SIG-M5 (cell line): ENCODE data around the gene PIBF1.
"Not testable (repeated sequence)": the region's sequence is repeated elsewhere in the genome, so short reads cannot be mapped to it uniquely, and the experiment has no call there.

Source experiments
- DNase-seq: peaks from one replicate; lab custom pipeline; 2025; lab: John Stamatoyannopoulos, UW

PIBF1 gene

DNA sequence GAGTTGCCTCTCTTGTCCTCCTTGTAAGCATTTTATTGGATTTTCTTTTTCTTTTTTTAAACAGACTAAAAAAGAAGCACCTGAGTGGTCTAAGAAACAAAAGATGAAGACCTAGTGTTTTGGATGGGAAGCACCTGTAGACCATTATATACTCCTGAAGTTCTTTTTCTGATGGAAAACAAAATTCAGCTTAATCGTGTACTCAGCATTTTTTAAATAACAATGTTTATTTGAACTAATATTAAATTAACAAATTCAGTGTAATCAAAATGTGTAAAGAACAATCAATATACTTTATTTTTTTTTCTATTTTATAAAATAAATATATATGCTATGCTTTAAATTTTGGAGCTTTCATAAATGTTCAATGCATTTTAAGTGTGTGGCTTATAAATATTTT, 233.9 kb downstream of the PIBF1 start:
- no peak for DNase-seq

DNA sequence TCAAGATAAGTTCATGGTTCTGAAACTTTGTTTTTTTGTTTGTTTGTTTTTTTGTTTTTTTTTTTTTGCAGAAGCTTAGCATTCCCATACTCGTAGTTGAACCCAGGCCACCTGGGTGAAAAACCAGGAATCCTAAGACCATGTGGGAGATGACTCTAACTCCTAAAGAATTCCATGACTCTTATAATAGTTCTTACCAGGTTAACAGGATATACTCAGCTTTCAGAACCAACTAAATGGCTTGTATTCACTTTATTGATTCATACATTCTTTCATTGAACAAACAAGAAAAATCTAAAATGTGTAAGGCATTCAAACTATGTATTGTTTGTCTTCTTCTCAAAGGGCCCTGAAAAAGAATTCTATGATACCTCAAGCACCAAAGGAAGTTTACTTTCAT, 236.4 kb downstream of the PIBF1 start:
- no peak for DNase-seq

GRCh38 chr13:73025217-73026012, 243.5 kb downstream of the PIBF1 start:
- no peak for DNase-seq

GRCh38 chr13:73034901-73035300, 253.0 kb downstream of the PIBF1 start:
- DNase-seq: no peak

DNA sequence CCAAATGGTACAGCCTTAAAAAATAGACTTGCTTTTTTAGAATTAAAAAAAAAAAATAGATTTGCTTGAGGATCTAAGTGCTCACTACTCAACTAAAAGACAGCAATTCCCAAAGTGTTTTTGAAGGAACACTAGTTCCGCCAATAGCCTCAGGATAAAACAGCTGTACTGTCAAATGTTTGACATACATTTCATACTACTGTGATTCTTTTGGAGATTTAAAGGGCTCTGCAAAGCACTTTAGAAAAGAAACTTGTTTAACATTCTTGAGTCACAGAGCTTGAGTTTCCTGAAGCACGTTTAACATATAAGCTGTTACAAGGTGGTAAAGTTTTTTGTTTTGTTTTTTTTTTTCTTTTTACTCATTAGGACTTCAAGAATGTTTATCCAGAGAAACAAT, 253.7 kb downstream of the PIBF1 start:
- DNase-seq: no peak

- no peak for DNase-seq
These were observed 254.6 kb downstream of the PIBF1 start for GRCh38 chr13:73036566-73036965.

GRCh38 chr13:73038064-73038463, 256.1 kb downstream of the PIBF1 start:
- DNase-seq: no peak

DNA sequence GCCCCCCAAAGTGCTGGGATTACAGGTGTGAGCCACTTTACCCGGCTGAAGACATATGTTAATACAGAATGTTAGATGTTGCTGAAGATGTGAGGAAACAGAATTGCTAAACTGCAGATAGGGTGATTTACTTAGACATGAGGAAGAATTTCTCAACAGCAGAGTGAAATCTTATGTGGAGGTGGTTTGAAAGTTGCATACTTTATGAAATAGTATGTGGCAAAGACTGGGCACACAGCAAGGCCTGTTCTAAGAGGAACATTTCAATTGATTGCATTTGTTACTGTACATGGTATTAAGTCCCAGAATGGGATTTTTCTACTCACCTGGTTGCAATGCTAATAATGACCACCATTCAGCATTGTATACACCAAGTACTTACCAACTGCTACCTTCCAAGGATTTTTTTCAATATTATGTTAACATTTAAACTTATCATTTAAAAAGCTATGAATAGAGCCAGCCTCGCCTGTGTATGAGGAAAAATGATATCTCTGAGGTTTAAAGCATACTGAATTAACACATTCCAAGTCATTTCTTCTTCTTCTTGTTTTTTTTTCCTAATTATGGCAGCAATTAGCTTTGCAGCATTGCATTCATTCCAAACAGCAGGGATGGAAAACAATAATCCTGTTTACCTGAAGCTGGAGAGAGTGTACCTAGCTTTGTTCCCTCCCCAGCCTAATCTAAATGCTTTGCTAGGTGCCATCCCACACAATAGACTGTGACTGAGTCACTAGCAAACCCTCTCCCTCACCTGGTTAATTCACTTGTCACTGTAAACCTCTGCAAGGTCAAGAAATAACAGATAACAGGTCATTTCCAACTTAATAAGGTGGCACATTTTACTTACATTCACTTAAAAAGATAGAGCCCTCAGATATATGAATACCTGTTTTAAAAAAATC, 257.5 kb downstream of the PIBF1 start:
- DNase-seq: no peak

DNA sequence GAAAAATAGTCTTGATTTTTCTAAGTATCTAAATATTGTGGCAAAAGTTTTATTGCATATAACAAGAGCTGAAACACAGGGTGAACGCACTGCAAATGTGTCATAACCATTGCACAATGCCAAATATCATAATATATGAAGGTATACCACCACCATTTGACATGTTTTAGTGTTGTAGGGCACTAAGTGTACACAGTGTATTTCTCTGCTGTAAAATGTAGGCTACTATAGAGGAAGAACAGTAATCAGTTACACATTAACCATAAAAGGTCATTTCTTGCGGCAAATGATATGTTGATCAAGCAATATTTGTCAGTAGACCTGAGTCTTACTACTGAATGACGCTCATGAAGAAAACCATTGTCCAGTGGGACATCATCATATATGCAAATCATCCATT, 258.6 kb downstream of the PIBF1 start:
- DNase-seq: no peak

- no peak for DNase-seq
These were observed 259.1 kb downstream of the PIBF1 start for GRCh38 chr13:73040968-73041596.

DNA sequence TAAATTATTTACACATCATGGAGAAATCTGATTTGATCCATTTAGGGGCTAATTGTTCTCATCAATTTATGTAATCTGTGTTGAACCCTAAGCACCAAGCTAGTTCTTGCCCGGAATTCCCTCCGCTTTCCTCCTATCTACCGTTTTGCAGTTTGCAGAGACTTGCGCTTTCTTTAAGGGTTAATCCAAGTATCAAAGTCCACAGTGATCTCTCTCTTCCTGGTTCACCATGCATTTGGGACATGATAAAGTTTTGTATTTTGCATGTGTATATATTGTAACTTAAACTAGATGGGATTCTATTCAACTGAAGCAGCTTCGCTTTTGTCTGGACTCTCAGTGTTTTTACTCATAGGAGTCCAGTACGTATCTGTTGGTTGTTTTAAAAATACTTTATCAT, 263.1 kb downstream of the PIBF1 start:
- no peak for DNase-seq

- not testable (repeated sequence) for DNase-seq
These were observed 266.7 kb downstream of the PIBF1 start for GRCh38 chr13:73048615-73049014.

DNA sequence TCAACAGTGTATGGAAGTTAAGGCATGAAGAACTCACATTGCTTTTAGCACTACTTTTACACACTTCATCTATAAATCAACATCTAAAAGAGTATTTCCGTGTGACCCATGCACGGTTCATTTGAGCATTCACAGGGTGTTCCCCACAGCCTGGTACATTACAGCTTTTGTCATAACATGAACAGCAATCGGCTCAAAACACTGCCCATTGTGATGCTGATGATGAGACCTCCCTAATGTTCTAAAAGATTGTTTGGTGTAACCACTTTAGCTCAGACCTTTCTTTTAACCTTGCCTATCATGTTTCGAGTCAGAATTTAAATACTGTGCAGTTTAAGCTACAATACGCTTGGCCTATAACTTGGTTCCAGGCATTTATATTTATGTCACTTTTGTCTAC, 272.8 kb downstream of the PIBF1 start:
- DNase-seq: no peak

- DNase-seq: no peak
These were observed 274.1 kb downstream of the PIBF1 start for GRCh38 chr13:73055813-73056564.

GRCh38 chr13:73056565-73056962, 274.6 kb downstream of the PIBF1 start:
- DNase-seq: no peak

- no peak for DNase-seq
These were observed 275.5 kb downstream of the PIBF1 start for GRCh38 chr13:73057284-73058063.

- DNase-seq: no peak
These were observed 276.1 kb downstream of the PIBF1 start for GRCh38 chr13:73058064-73058313.

DNA sequence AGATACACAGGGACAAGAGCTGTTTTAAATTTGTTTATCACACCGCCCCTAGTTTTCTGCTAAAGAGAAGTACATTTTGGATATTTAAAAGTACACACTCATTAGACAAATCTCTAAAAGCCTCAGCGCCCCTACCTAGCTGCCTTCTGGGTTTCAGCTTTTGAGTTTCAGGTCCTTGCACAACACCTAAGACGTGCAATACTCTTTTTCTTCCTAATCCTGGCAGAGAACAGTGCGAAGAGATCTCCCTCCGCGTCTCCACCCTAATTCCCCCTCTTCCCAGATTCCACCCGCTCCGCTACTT, 276.5 kb downstream of the PIBF1 start:
- DNase-seq: no peak

DNA sequence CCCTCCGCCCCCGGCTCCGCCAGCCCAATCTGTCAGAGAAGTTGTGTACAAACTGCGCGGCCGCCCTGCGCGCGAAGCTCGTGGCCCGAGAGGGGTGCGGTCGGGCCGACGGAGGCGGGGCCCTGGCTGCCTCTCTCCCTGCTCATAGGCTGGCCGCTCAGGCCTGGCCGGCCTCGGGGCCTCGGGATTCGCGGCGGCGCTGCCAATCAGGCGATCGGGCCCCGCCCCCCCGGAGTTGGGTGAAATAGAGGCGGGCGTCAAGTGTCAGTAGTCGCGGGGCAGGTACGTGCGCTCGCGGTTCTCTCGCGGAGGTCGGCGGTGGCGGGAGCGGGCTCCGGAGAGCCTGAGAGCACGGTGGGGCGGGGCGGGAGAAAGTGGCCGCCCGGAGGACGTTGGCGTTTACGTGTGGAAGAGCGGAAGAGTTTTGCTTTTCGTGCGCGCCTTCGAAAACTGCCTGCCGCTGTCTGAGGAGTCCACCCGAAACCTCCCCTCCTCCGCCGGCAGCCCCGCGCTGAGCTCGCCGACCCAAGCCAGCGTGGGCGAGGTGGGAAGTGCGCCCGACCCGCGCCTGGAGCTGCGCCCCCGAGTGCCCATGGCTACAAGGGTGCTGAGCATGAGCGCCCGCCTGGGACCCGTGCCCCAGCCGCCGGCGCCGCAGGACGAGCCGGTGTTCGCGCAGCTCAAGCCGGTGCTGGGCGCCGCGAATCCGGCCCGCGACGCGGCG, 277.0 kb downstream of the PIBF1 start, which contains the start of gene KLF5:
Gene KLF5 (plus strand): TSS at position 270 of the 724 bp plus-strand sequence. CDS start 323 bp downstream, at position 593.
- peak; percentile 57 for DNase-seq

DNA sequence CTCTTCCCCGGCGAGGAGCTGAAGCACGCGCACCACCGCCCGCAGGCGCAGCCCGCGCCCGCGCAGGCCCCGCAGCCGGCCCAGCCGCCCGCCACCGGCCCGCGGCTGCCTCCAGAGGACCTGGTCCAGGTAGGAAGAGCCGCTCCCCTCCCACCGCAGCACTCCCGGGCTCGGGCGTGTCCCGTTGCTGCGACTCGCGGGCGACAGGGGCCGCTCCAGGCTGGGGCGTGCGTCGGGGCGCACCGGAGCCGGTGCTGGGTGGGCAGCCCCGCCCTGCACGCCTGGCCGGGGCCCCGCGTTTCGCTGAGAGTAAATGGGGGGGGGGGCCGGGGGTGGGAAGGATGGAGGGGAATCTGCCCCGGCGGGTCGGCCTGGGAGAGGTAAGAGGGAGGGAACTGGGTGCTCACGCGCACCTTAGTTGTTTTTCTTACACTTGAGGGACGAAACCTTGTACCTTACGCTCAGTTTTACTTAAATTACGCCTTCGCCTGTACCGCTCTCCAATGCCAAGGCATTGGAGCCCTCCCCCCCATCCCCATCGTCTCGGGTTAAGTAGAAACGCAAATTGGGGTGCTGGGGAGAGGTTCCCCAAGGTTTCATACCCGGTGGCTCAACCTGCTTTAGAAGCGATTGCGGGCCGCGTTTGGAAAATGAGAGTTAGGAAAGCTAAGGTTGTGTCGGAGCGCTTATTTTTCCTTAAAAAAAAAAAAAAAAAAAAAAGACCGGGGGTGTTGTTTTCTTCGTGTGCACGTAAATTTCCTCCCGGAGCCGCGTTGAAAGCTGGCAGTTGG, 277.7 kb downstream of the PIBF1 start:
- DNase-seq: no peak
